Right lobe of liver (tissue), 6 donors: Measurements from ENCODE around the gene DNAJC19. TPM values are rescaled to one million over a fixed set of nuclear protein-coding genes. Genes with fewer than 3 reads are reported as not detected.

Experiments
- ATAC-seq, 4 donors: fragments of 200-7000 bp; cut with Tn5 transposase; one replicate each; pipeline ENCODE4 v1.9.1; 2020; ENCODE audit warnings: mild to moderate bottlenecking in 4 of 4, moderate library complexity in 4 of 4
- DNase-seq, 3 donors: peaks; one replicate each; pipeline ENCODE4 v3.0.0-alpha.2; 2020
- H3K27ac ChIP-seq, 3 donors: fragments of 200-600 bp; one replicate each; pipeline ENCODE4 v1.8.0; 2022
- H3K27me3 ChIP-seq, 2 donors: fragments of 200-600 bp; one replicate each; pipeline ENCODE4 v1.8.0; 2022
- H3K36me3 ChIP-seq, 4 donors: fragments of 200-600 bp; sonication (generic) in 1 of 4; one replicate each; pipeline versions ENCODE4 v1.5.1 to v1.8.0; 2017 to 2022; ENCODE audit warnings: control low read depth in 1 of 4
- H3K4me1 ChIP-seq, 4 donors: fragments of 200-600 bp; sonication (generic) in 1 of 4; one replicate each; pipeline versions ENCODE4 v1.5.1 to v1.8.0; 2017 to 2022; ENCODE audit warnings: control low read depth in 1 of 4
- H3K4me3 ChIP-seq, 3 donors: fragments of 200-600 bp; one replicate each; pipeline ENCODE4 v1.8.0; 2022
- H3K9me3 ChIP-seq, 4 donors: fragments of 200-600 bp; sonication (generic) in 1 of 4; one replicate each; pipeline versions ENCODE4 v1.5.1 to v1.8.0; 2017 to 2022; ENCODE audit warnings: control low read depth in 1 of 4
- CTCF ChIP-seq, 4 donors: fragments of 200-600 bp in 3 of 4; fragments of 450-650 bp in 1 of 4; IDR thresholded peaks; one replicate each; pipeline versions ENCODE4 v1.5.1 to v1.8.0; 2016 to 2022; ENCODE audit warnings: antibody characterized with exemption in 4 of 4, mild to moderate bottlenecking in 2 of 4
- POLR2A ChIP-seq: fragments of 450-650 bp; IDR thresholded peaks from one replicate; pipeline ENCODE4 v1.6.1; 2017; ENCODE audit warnings: antibody characterized with exemption, mild to moderate bottlenecking
- WGBS: methylation state at CpG from one replicate; pipeline ENCODE4 v1.1.6; 2018; ENCODE audit warnings: low coverage, low lambda C conversion rate; ENCODE audit not compliant: insufficient coverage; ENCODE audit errors: missing lambda C conversion rate; 5-methylcytosine and 5-hydroxymethylcytosine counted together
- intact Hi-C, 2 donors: fragments of 100-400 bp; cut with DNase I; formaldehyde crosslinking; loops; one replicate each; pipeline versions ENCODE4 v1.11.2 to v1.14.1; 2022
- total RNA-seq, 6 experiments: library from RNA; depleted of rRNA in 2 of 6; stranded (reverse); fragments of >200 nt in 2 of 6; fragmentation: NEBNext Ultra II Directional in 3 of 6; extraction: Animal tissue kit (Norgen Biotek cat#: 25700) in 3 of 6; gene quantifications; one replicate each; pipeline versions ENCODE4 v1.1.0 to v1.2.4, GENCODE V29; 2016 to 2023
- donor health status: DM: no; HTN: yes; CAD: no.
- donor health status: DM: no; HTN: no; CAD: no.
- donor health status: DM: no; HTN: no; CAD: no.
- donor health status: DM: no; HTN: yes; CAD: no.
- donor health status: DM: no; HTN: yes; CAD: no.

Gene DNAJC19
- total RNA-seq, 6 experiments from 2014 or later, result 21.0 to 52.8 (median 28.5) TPM

GRCh38 chr3:180981912-180982311, 7.6 kb downstream of the DNAJC19 start:
- Histone ChIP-seq H3K27me3 (no peaks in the 10 kb centered on the region), H3K4me3 (no peak overlapping the region), H3K36me3 (peaks cover 0 to 31% (median 6%) of the 10 kb centered on the region in 4 donors), H3K27ac (no peak overlapping the region), H3K9me3 (no peaks in the 10 kb centered on the region), H3K4me1 (peaks cover 0 to 16% (median 0%) of the 10 kb centered on the region in 4 donors)
- 84% methylated on average over 2 of the region's 2 CpGs for WGBS
- DNase-seq, result no peak
- intact Hi-C loops, result no loop called here
- TF ChIP-seq CTCF (IDR thresholded peaks at IDR 0.05) (no peak), POLR2A (no peak)
- ATAC-seq, result no peak

- Histone ChIP-seq H3K9me3 (no peaks in the 10 kb centered on the region), H3K27ac (no peak overlapping the region), H3K4me1 (peaks cover 0 to 16% (median 0%) of the 10 kb centered on the region in 4 donors), H3K36me3 (peaks cover 0 to 24% (median 7%) of the 10 kb centered on the region in 4 donors), H3K4me3 (no peak overlapping the region), H3K27me3 (no peaks in the 10 kb centered on the region)
- DNase-seq, result no peak
- ATAC-seq, result peak; percentile 40 to 79 (median 54)
- intact Hi-C loops, result no loop called here
- TF ChIP-seq POLR2A, result no peak
- TF ChIP-seq CTCF (IDR thresholded peaks at IDR 0.05), result no peak
Observed at GRCh38 chr3:180980611-180981010, 8.9 kb downstream of the DNAJC19 start.

GRCh38 chr3:180979961-180980360, 9.6 kb downstream of the DNAJC19 start:
- no peak for TF ChIP-seq CTCF (IDR thresholded peaks at IDR 0.05)
- no peak for TF ChIP-seq POLR2A
- ATAC-seq (no peak), DNase-seq (no peak)
- intact Hi-C loops, result no loop called here
- H3K27ac ChIP-seq, result no peak overlapping the region
- peaks cover 0 to 20% (median 6%) of the 10 kb centered on the region in 4 donors for H3K36me3 ChIP-seq
- H3K27me3 ChIP-seq, result no peaks in the 10 kb centered on the region
- H3K4me3 ChIP-seq, result no peak overlapping the region
- H3K4me1 ChIP-seq, result peaks cover 0 to 16% (median 0%) of the 10 kb centered on the region in 4 donors
- H3K9me3 ChIP-seq, result no peaks in the 10 kb centered on the region

- Histone ChIP-seq H3K27me3 (no peaks in the 10 kb centered on the region), H3K36me3 (peaks cover 0 to 11% (median 4%) of the 10 kb centered on the region in 4 donors), H3K27ac (no peak overlapping the region), H3K4me3 (no peak overlapping the region), H3K9me3 (no peaks in the 10 kb centered on the region), H3K4me1 (peaks cover 0 to 6% (median 0%) of the 10 kb centered on the region in 4 donors)
- TF ChIP-seq POLR2A (no peak), CTCF (IDR thresholded peaks at IDR 0.05) (no peak)
- ATAC-seq (no peak), DNase-seq (no peak)
- intact Hi-C loops, result no loop called here
Observed at GRCh38 chr3:180977498-180977897, 12.0 kb downstream of the DNAJC19 start.

- 91% methylated on average over 4 of the region's 6 CpGs for whole genome bisulfite sequencing
- ATAC-seq (no peak), DNase-seq (no peak)
- Histone ChIP-seq H3K4me3 (no peak overlapping the region), H3K27me3 (no peaks in the 10 kb centered on the region), H3K27ac (no peak overlapping the region), H3K4me1 (no peaks in the 10 kb centered on the region), H3K36me3 (peaks cover 0 to 31% (median 10%) of the 10 kb centered on the region in 4 donors), H3K9me3 (no peaks in the 10 kb centered on the region)
- TF ChIP-seq POLR2A (no peak), CTCF (IDR thresholded peaks at IDR 0.05) (no peak)
- intact Hi-C loops, result no loop called here
Observed at GRCh38 chr3:180974286-180974685, 15.2 kb downstream of the DNAJC19 start.
